Stimulated activated CD4-positive, alpha-beta T cell treated with anti-CD3 and anti-CD28 coated beads, Interleukin-15, amount 100 ng/mL, for 1 hour (primary cell): ENCODE data around the gene CFI.

ENCODE experiments used
- DNase-seq, 2 donors: peaks; one replicate each; pipeline ENCODE4 v3.0.0-alpha.2; 2020; ENCODE audit warnings: low read depth in 1 of 2, low spot score in 1 of 2

The CFI gene

GRCh38 chr4:109730619-109731545 is 70.9 kb downstream of the CFI start:
- no peak for DNase-seq

- peak; percentile 66 to 67 for DNase-seq
These were observed 71.8 kb downstream of the CFI start, which contains the start of gene PLA2G12A for GRCh38 chr4:109729718-109730618. Gene PLA2G12A (minus strand): TSS chr4:109730070. CDS start chr4:109729809, 261 bp downstream.

GRCh38 chr4:109729117-109729717 is 72.6 kb downstream of the CFI start:
- no peak for DNase-seq

GRCh38 chr4:109728385-109728784 is 73.4 kb downstream of the CFI start:
- no peak for DNase-seq

GRCh38 chr4:109723110-109723509 is 78.7 kb downstream of the CFI start:
- no peak for DNase-seq

- no peak for DNase-seq
These were observed 79.4 kb downstream of the CFI start for GRCh38 chr4:109722357-109722756.

GRCh38 chr4:109721033-109721432 is 80.8 kb downstream of the CFI start:
- no peak for DNase-seq

- DNase-seq: no peak
These were observed 82.2 kb downstream of the CFI start for GRCh38 chr4:109719604-109720003.

- DNase-seq: no peak
These were observed 83.0 kb downstream of the CFI start for GRCh38 chr4:109718759-109719158.

GRCh38 chr4:109713500-109713899 is 88.3 kb downstream of the CFI start:
- no peak for DNase-seq

- no peak for DNase-seq
These were observed 92.8 kb downstream of the CFI start for GRCh38 chr4:109708990-109709389.

GRCh38 chr4:109708435-109708834 is 93.4 kb downstream of the CFI start:
- DNase-seq: no peak

GRCh38 chr4:109703664-109704361 is 98.0 kb downstream of the CFI start:
- DNase-seq: no peak

- peak; percentile 48 to 56 for DNase-seq
These were observed 98.7 kb downstream of the CFI start, which contains the start of gene CASP6 for GRCh38 chr4:109702950-109703663. Gene CASP6 (minus strand): TSS chr4:109703445. CDS start chr4:109703395, 50 bp downstream.

- DNase-seq: no peak
These were observed 100.0 kb downstream of the CFI start for GRCh38 chr4:109701566-109702410.

GRCh38 chr4:109699553-109700225 is 102.1 kb downstream of the CFI start:
- no peak for DNase-seq

GRCh38 chr4:109698656-109699055 is 103.1 kb downstream of the CFI start:
- no peak for DNase-seq

GRCh38 chr4:109691411-109691920 is 110.3 kb downstream of the CFI start:
- no peak for DNase-seq
